Endothelial cell of umbilical vein (primary cell): ENCODE measurements around the gene FCSK. TPM values are rescaled to one million over a fixed set of nuclear protein-coding genes. Genes with fewer than 3 reads are reported as not detected.

Experiments
- BruUV-seq: library from RNA; stranded (reverse); fragments of 400-500 nt; replicated peaks from 2 replicates; lab custom pipeline; 2021; lab: Mats Ljungman, UMichigan
- CTCF ChIA-PET: fragments of 300-600, 350-600 bp; sonication (Branson Sonifier 250); formaldehyde crosslinking; loops from one replicate; lab custom pipeline; 2021; ENCODE audit warnings: antibody characterized with exemption, inconsistent platforms; lab: Charles Lee
- POLR2A ChIA-PET: fragments of 300-600, 350-600 bp; sonication (Branson Sonifier 250); formaldehyde crosslinking; loops from one replicate; lab custom pipeline; 2021; ENCODE audit warnings: antibody characterized with exemption, inconsistent platforms; lab: Charles Lee
- DNase-seq: peaks from one replicate; pipeline ENCODE4 v3.0.0-alpha.2; 2011; ENCODE audit warnings: low read depth, low spot score
- FAIRE-seq: peaks from 2 replicates; lab custom pipeline; 2011; peaks lifted over from hg19 to GRCh38; lab: Jason Lieb, UNC
- H2AFZ ChIP-seq: 2 replicates; pipeline ENCODE4 v1.6.0; 2012; ENCODE audit warnings: low read depth, low read length, control low read depth, inconsistent platforms
- H3K27ac ChIP-seq: 2 replicates; pipeline ENCODE4 v1.5.1; 2011; ENCODE audit warnings: low read depth, mild to moderate bottlenecking, control low read depth, low read length, moderate library complexity; ENCODE audit not compliant: insufficient read depth
- H3K27me3 ChIP-seq, 2 experiments: 2 replicates each; pipeline versions ENCODE4 v1.6.0 to v1.6.1; 2011; ENCODE audit warnings: low read length in 2 of 2, mixed read lengths in 1 of 2; ENCODE audit not compliant: control insufficient read depth in 2 of 2, insufficient read depth in 2 of 2
- H3K36me3 ChIP-seq, 2 experiments: 2 replicates in 1 of 2; 3 replicates in 1 of 2; pipeline ENCODE4 v1.5.1; 2011; ENCODE audit warnings: low read length in 2 of 2, mild to moderate bottlenecking in 1 of 2, moderate library complexity in 1 of 2; ENCODE audit not compliant: control insufficient read depth in 2 of 2, insufficient read depth in 2 of 2; ENCODE audit errors: extremely low read depth in 1 of 2
- H3K4me1 ChIP-seq: 3 replicates; pipeline ENCODE4 v1.5.1; 2011; ENCODE audit warnings: mild to moderate bottlenecking, low read length; ENCODE audit not compliant: control insufficient read depth, insufficient read depth; ENCODE audit errors: extremely low read depth
- H3K4me2 ChIP-seq: 2 replicates; pipeline ENCODE4 v1.6.1; 2011; ENCODE audit warnings: low read length, control low read depth, mixed read lengths; ENCODE audit not compliant: insufficient read depth
- H3K4me3 ChIP-seq, 3 experiments: fragments of 200-600 bp in 1 of 3; sonication (generic), shearing (Covaris generic) in 1 of 3; replicated peaks in 1 of 3; 2 replicates each; pipeline ENCODE4 v1.5.1; 2011 to 2016; ENCODE audit warnings: control low read depth in 3 of 3, low read length in 3 of 3, mild to moderate bottlenecking in 2 of 3, inconsistent platforms in 1 of 3, low read depth in 1 of 3, moderate library complexity in 1 of 3; ENCODE audit not compliant: insufficient read depth in 1 of 3
- H3K79me2 ChIP-seq: 2 replicates; pipeline ENCODE4 v1.6.0; 2012; ENCODE audit warnings: low read length, inconsistent platforms; ENCODE audit not compliant: control insufficient read depth, insufficient read depth
- H3K9ac ChIP-seq: replicated peaks from 2 replicates; pipeline ENCODE3; 2011; ENCODE audit warnings: low read length, control low read depth; ENCODE audit not compliant: insufficient read depth; ENCODE audit errors: extremely low read depth
- H3K9me1 ChIP-seq: replicated peaks from 3 replicates; pipeline ENCODE4 v1.6.0; 2011; ENCODE audit warnings: mild to moderate bottlenecking, low read length; ENCODE audit not compliant: control insufficient read depth, insufficient read depth; ENCODE audit errors: extremely low read depth
- H3K9me3 ChIP-seq: replicated peaks from 2 replicates; pipeline ENCODE4 v1.5.1; 2012; ENCODE audit warnings: low read length, inconsistent platforms; ENCODE audit not compliant: control insufficient read depth, insufficient read depth
- H4K20me1 ChIP-seq: replicated peaks from 2 replicates; pipeline ENCODE3; 2011; ENCODE audit warnings: mild to moderate bottlenecking, low read length; ENCODE audit not compliant: control insufficient read depth, insufficient read depth; ENCODE audit errors: extremely low read depth
- FOS ChIP-seq: IDR thresholded peaks from 2 replicates; pipeline ENCODE4 v1.6.1; 2011; ENCODE audit warnings: mild to moderate bottlenecking, low read length, moderate library complexity, borderline replicate concordance; ENCODE audit not compliant: insufficient read depth
- GATA2 ChIP-seq: IDR thresholded peaks from 2 replicates; pipeline ENCODE4 v1.7.0; 2011; ENCODE audit warnings: low read depth, mild to moderate bottlenecking, moderate library complexity, mixed read lengths, low read length; ENCODE audit not compliant: insufficient read length, insufficient read depth
- MAX ChIP-seq: IDR thresholded peaks from 2 replicates; pipeline ENCODE4 v1.6.1; 2011; ENCODE audit not compliant: insufficient read depth, insufficient read length
- POLR2AphosphoS5 ChIP-seq: IDR thresholded peaks from 2 replicates; pipeline ENCODE4 v1.6.1; 2012; ENCODE audit warnings: low read depth, mild to moderate bottlenecking, control low read depth, low read length, moderate library complexity; ENCODE audit not compliant: insufficient read depth
- dilution Hi-C: fragments of 300-500 bp; cut with MboI; formaldehyde crosslinking; loops from one replicate; pipeline ENCODE4 v1.15.0; 2019; ENCODE audit warnings: low sequenced_read_pairs; ENCODE audit not compliant: extremely low pct_ligation_motif_present
- intact Hi-C: fragments of 100-400 bp; cut with micrococcal nuclease; formaldehyde crosslinking; loops from one replicate; pipeline ENCODE4 v1.10.0; 2022
- polyA plus RNA-seq, 4 experiments: library from polyadenylated mRNA; depleted of rRNA in 3 of 4; stranded (reverse) in 3 of 4; unstranded in 1 of 4; fragments of >200 nt; gene quantifications; 2 replicates each; pipeline versions ENCODE4 v1.2.1 to v1.2.3, GENCODE V29; 2011 to 2012; ENCODE audit warnings: missing spikeins in 1 of 4
- total RNA-seq: library from RNA; stranded (reverse); gene quantifications from 2 replicates; pipeline ENCODE4 v1.2.3, GENCODE V29; 2021
- TF ChIP-seq, protein P1 (sequence below), 2 donors: IDR thresholded peaks; 1 replicate in 1 of 2; 2 replicates in 1 of 2; pipeline ENCODE4 v1.5.1; 2011; ENCODE audit warnings: low read length in 2 of 2, mild to moderate bottlenecking in 2 of 2, moderate library complexity in 2 of 2, control low read depth in 1 of 2, inconsistent platforms in 1 of 2, low read depth in 1 of 2; ENCODE audit not compliant: insufficient read depth in 1 of 2; ENCODE audit errors: extremely low read depth in 1 of 2

FCSK gene
- total and polyA plus RNA-seq, 2 donors (not counting 3 experiments of a cell fraction or from before 2014, with no cell fraction given): 12.4 to 18.0 TPM

DNA sequence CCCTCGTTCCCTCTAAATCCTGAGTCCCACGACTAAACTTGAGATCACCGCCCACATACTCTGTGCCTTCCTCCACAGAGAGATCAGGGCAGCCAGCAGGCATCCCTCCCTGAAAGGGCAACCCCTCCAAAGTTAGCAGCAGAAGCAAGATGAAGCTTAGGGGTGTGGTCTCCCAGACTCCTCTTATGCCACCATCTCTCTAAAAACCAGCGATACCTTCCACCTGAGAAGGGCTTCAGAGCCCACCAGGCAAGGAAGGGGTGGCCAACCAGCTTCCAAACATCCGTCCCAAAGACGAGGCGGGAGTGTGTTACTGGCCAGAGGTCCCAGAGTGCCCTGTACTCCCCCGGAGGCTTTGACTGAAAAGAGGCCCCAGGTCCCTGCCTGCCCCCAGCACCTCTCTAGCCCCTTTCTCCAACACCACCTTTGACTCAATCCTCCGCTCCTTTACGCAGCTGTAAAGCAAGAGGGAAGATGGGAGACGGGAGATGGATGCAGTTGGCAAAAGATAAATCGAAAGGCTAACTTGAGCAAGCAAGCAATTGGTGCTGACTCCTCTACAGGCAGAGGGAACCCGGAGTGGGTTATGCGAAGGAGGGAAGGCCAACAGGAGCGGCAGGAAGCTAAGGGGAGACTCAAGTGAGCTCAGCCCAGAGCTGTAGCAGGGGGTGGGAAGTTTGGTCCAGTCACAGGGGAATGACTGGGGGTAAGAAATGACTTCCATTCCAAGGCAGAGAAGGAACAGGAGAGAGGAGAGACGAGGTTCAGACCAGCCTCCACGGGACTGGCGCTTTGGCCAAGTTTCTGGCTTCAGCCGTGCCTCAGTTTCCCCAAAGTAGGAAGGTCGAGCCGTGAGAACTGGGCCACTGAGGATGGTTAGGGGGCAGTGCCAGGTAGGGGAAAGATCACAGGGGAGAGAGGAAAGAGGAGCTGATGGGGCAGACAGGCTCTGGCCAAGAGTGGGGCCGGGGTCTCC lies 16.5 kb upstream of the FCSK start:
- peak overlapping the region; percentile 60 for H3K9ac ChIP-seq

More for the DNA sequence above, 16.5 kb upstream of the FCSK start:
- Histone ChIP-seq H3K4me3 (peak overlapping the region; percentile 53 to 88 (median 66)), H3K27me3 (no peaks in the 10 kb centered on the region), H4K20me1 (no peaks in the 10 kb centered on the region), H3K9me1 (no peaks in the 10 kb centered on the region), H3K4me2 (peak overlapping the region; percentile 96), H3K9me3 (no peaks in the 10 kb centered on the region), H3K36me3 (peaks cover 0 to 5% of the 10 kb centered on the region in 2 experiments), H3K27ac (peak overlapping the region; percentile 42), H2AFZ (peak overlapping the region; percentile 2), H3K4me1 (peaks cover 45% of the 10 kb centered on the region), H3K79me2 (peaks cover 40% of the 10 kb centered on the region)
- no peak for TF ChIP-seq MAX
- no peak for TF ChIP-seq POLR2AphosphoS5
- TF ChIP-seq, protein P1, sequence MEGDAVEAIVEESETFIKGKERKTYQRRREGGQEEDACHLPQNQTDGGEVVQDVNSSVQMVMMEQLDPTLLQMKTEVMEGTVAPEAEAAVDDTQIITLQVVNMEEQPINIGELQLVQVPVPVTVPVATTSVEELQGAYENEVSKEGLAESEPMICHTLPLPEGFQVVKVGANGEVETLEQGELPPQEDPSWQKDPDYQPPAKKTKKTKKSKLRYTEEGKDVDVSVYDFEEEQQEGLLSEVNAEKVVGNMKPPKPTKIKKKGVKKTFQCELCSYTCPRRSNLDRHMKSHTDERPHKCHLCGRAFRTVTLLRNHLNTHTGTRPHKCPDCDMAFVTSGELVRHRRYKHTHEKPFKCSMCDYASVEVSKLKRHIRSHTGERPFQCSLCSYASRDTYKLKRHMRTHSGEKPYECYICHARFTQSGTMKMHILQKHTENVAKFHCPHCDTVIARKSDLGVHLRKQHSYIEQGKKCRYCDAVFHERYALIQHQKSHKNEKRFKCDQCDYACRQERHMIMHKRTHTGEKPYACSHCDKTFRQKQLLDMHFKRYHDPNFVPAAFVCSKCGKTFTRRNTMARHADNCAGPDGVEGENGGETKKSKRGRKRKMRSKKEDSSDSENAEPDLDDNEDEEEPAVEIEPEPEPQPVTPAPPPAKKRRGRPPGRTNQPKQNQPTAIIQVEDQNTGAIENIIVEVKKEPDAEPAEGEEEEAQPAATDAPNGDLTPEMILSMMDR (IDR thresholded peaks at IDR 0.05; ENCODE audit: extremely low read depth in 1 of 2, insufficient read depth in 1 of 2, low read depth in 1 of 2, low read length in 2 of 2): no peak
- TF ChIP-seq FOS: no peak
- no peak for TF ChIP-seq GATA2
- dilution Hi-C loops (no loop called here), intact Hi-C loops (loop anchor here (1.0 to 2.0 kb wide), 2 partner anchors 10 to 85 kb away; partner anchors contain the start of genes COG4 and SF3B3)
- DNase-seq (peak; percentile 54), FAIRE-seq (peak; percentile 67)
- ChIA-PET CTCF (interaction anchor here (0.9 to 2.0 kb wide), 12 partner anchors 10 to 87 kb away, joined by 3 to 8 read pairs (median 4); no protein-coding TSS in a partner anchor), POLR2A (interaction anchor here (0.8 kb wide), 1 partner anchor 57 kb away, joined by 3 read pairs; no protein-coding TSS in a partner anchor)
- TSS peak; percentile 18 for BruUV-seq
